HUES48 (cell line): ENCODE data around the gene TMEM240.
A peak's percentile ranks its signal among the peaks of the same experiment; 100 is the strongest.
"Not testable (repeated sequence)": the region's sequence is repeated elsewhere in the genome, so short reads cannot be mapped to it uniquely, and the experiment has no call there.

ENCODE experiments used
- H3K27ac ChIP-seq: one replicate; pipeline ENCODE4 v1.7.0; 2013; ENCODE audit warnings: low read depth, low read length, inconsistent platforms
- H3K27me3 ChIP-seq: 2 replicates; pipeline ENCODE4 v1.6.1; 2013; ENCODE audit warnings: mild to moderate bottlenecking, low read length; ENCODE audit not compliant: control insufficient read depth, insufficient read depth
- H3K36me3 ChIP-seq: 2 replicates; pipeline ENCODE4 v1.6.1; 2013; ENCODE audit warnings: low read length; ENCODE audit not compliant: control insufficient read depth, insufficient read depth
- H3K4me1 ChIP-seq: 2 replicates; pipeline ENCODE4 v1.6.1; 2013; ENCODE audit warnings: mild to moderate bottlenecking, low read length; ENCODE audit not compliant: control insufficient read depth, insufficient read depth
- H3K4me3 ChIP-seq: 2 replicates; pipeline ENCODE4 v1.5.1; 2013; ENCODE audit warnings: mild to moderate bottlenecking, low read depth, low read length
- H3K9ac ChIP-seq: 2 replicates; pipeline ENCODE4 v1.6.1; 2013; ENCODE audit warnings: mild to moderate bottlenecking, low read depth, low read length, moderate library complexity
- H3K9me3 ChIP-seq: 2 replicates; pipeline ENCODE4 v1.6.1; 2013; ENCODE audit warnings: low read length; ENCODE audit not compliant: control insufficient read depth, insufficient read depth

Gene TMEM240

DNA sequence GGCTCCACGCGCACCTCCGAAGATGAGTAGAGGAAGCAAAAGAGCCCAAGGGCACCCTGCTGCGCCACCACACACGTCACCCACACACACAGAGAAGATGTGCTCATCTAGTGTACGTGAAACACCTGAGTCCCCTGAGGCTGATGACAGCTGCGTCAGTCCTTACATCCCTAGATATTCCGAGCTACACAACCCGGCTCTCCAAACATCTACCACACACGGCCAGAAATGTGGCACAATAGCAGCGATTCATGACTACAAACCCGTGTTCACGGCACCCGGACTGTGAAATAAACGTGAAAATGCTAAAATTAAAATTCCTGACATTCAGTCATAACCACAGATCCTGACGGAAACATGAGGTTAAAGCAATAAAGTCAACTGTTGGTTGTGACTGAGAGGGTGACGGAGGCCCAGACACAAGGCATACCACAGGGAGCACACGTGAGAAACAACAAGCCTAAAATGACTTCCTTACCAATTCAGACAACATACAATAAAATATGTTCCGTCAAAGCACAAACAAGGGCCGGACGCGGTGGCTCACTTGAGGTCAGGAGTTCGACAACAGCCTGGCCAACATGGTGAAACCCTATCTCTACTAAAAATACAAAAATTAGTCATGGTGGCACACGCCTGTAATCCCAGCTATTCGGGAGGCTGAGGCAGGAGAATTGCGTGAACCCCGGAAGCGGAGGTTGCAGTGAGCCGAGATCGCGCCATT is 26.9 kb upstream of the TMEM240 start:
- no peak overlapping the region for H3K9ac ChIP-seq
- peaks cover 51% of the 10 kb centered on the region for H3K36me3 ChIP-seq
- H3K27ac ChIP-seq, result peak overlapping the region; percentile 31
- no peaks in the 10 kb centered on the region for H3K27me3 ChIP-seq
- no peak overlapping the region; the same call in 1 of the 2 replicates for H3K4me3 ChIP-seq
- H3K4me1 ChIP-seq, result peaks cover 11% of the 10 kb centered on the region; the same call in 1 of the 2 replicates
- no peaks in the 10 kb centered on the region for H3K9me3 ChIP-seq

- Histone ChIP-seq H3K36me3 (peaks cover 58% of the 10 kb centered on the region), H3K9me3 (no peaks in the 10 kb centered on the region), H3K27me3 (no peaks in the 10 kb centered on the region), H3K4me3 (no peak overlapping the region), H3K27ac (no peak overlapping the region), H3K4me1 (peaks cover 11% of the 10 kb centered on the region; the same call in 1 of the 2 replicates), H3K9ac (no peak overlapping the region)
Observed at GRCh38 chr1:1565340-1565739, 24.9 kb upstream of the TMEM240 start.

- no peaks in the 10 kb centered on the region for H3K9me3 ChIP-seq
- no peaks in the 10 kb centered on the region for H3K27me3 ChIP-seq
- H3K4me1 ChIP-seq, result peaks cover 11% of the 10 kb centered on the region; the same call in 1 of the 2 replicates
- H3K36me3 ChIP-seq, result peaks cover 50% of the 10 kb centered on the region
- no peak overlapping the region for H3K4me3 ChIP-seq
- H3K27ac ChIP-seq, result no peak overlapping the region
- H3K9ac ChIP-seq, result no peak overlapping the region
Observed at GRCh38 chr1:1564268-1564667, 23.8 kb upstream of the TMEM240 start.

- Histone ChIP-seq H3K9ac (no peak overlapping the region), H3K27ac (no peak overlapping the region), H3K4me1 (peaks cover 11% of the 10 kb centered on the region; the same call in 1 of the 2 replicates), H3K27me3 (no peaks in the 10 kb centered on the region), H3K9me3 (no peaks in the 10 kb centered on the region), H3K36me3 (peaks cover 50% of the 10 kb centered on the region), H3K4me3 (no peak overlapping the region)
Observed at GRCh38 chr1:1563688-1564087, 23.3 kb upstream of the TMEM240 start.

- Histone ChIP-seq H3K4me3 (no peak overlapping the region), H3K9me3 (no peaks in the 10 kb centered on the region), H3K27me3 (no peaks in the 10 kb centered on the region), H3K36me3 (peaks cover 50% of the 10 kb centered on the region), H3K4me1 (peaks cover 6% of the 10 kb centered on the region; the same call in 1 of the 2 replicates), H3K27ac (no peak overlapping the region), H3K9ac (no peak overlapping the region)
Observed at GRCh38 chr1:1562556-1563195, 22.3 kb upstream of the TMEM240 start.

DNA sequence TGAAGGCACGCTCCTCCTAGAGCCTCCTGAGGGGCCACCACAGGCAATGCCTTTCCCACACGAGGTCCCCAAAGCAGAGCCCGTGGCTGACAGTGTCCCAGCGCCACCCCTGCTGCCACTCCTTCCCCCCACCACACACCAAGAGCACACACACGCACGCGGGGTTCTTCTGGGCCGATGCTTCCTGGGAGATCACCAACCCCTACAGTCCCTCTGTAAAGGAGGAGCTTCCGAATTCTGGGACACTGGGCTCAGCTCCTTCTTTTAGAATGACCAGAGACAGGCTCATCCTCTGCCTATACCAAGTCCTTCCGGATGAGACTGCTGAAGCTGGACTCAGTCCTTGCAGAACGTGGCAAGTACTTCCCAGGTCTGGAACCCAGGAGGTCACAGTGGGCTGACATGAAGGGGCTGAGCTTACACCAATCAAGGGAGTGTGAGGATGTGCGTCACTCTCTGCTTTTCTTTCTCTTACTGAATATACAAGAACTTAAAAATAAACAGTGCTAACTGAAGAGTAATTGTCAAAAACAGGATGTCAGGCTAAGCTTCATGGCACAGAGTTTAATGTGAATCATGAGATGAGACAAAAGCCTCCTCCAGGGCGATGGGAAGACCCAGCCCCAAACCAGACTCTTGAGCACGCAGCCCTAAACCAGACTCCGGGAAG is 21.5 kb upstream of the TMEM240 start:
- Histone ChIP-seq H3K9ac (no peak overlapping the region), H3K4me1 (no peaks in the 10 kb centered on the region), H3K9me3 (no peaks in the 10 kb centered on the region), H3K27ac (no peak overlapping the region), H3K27me3 (no peaks in the 10 kb centered on the region), H3K36me3 (peaks cover 51% of the 10 kb centered on the region), H3K4me3 (no peak overlapping the region)

- Histone ChIP-seq H3K27me3 (no peaks in the 10 kb centered on the region), H3K4me1 (no peaks in the 10 kb centered on the region), H3K36me3 (peaks cover 47% of the 10 kb centered on the region), H3K9ac (no peak overlapping the region), H3K9me3 (no peaks in the 10 kb centered on the region), H3K4me3 (no peak overlapping the region), H3K27ac (no peak overlapping the region)
Observed at GRCh38 chr1:1560178-1560577, 19.8 kb upstream of the TMEM240 start.

GRCh38 chr1:1559066-1559465 is 18.6 kb upstream of the TMEM240 start:
- Histone ChIP-seq H3K27me3 (no peaks in the 10 kb centered on the region), H3K27ac (no peak overlapping the region), H3K4me3 (no peak overlapping the region), H3K36me3 (peaks cover 38% of the 10 kb centered on the region), H3K4me1 (no peaks in the 10 kb centered on the region), H3K9ac (no peak overlapping the region), H3K9me3 (no peaks in the 10 kb centered on the region)

GRCh38 chr1:1558591-1558990 is 18.2 kb upstream of the TMEM240 start:
- Histone ChIP-seq H3K4me1 (no peaks in the 10 kb centered on the region), H3K27me3 (no peaks in the 10 kb centered on the region), H3K4me3 (no peak overlapping the region), H3K9me3 (no peaks in the 10 kb centered on the region), H3K36me3 (peaks cover 33% of the 10 kb centered on the region), H3K27ac (no peak overlapping the region), H3K9ac (no peak overlapping the region)

DNA sequence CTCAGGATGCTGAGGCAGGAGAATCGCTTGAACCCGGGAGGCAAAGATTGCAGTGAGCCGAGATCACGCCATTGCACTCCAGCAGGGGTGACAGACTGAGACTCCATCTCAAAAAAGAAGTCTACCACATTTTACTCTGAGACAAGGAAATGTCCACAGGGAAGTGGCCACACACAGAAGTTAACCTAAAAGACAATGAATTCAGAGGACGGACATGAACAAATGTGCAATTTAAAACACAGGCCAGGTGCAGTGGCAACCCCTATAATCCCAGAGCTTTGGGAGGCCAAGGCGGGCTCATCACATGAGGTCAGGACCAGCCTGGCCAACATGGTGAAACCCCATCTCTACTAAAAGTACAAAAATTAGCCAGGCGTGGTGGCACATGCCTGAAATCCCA is 17.3 kb upstream of the TMEM240 start:
- H3K4me3 ChIP-seq, H3K9ac ChIP-seq, H3K27ac ChIP-seq, H3K9me3 ChIP-seq, H3K4me1 ChIP-seq, H3K27me3 ChIP-seq: not testable (repeated sequence)
- H3K36me3 ChIP-seq, result peaks cover 25% of the 10 kb centered on the region

- not testable (repeated sequence) for H3K9ac ChIP-seq, H3K4me3 ChIP-seq, H3K27me3 ChIP-seq, H3K4me1 ChIP-seq, H3K9me3 ChIP-seq, H3K27ac ChIP-seq
- peaks cover 18% of the 10 kb centered on the region for H3K36me3 ChIP-seq
Observed at GRCh38 chr1:1556961-1557360, 16.5 kb upstream of the TMEM240 start.
